ENCODE results near the gene GOLGA6L10.
"Not testable (repeated sequence)": the region's sequence is repeated elsewhere in the genome, so short reads cannot be mapped to it uniquely, and the experiment has no call there.

The GOLGA6L10 gene

DNA sequence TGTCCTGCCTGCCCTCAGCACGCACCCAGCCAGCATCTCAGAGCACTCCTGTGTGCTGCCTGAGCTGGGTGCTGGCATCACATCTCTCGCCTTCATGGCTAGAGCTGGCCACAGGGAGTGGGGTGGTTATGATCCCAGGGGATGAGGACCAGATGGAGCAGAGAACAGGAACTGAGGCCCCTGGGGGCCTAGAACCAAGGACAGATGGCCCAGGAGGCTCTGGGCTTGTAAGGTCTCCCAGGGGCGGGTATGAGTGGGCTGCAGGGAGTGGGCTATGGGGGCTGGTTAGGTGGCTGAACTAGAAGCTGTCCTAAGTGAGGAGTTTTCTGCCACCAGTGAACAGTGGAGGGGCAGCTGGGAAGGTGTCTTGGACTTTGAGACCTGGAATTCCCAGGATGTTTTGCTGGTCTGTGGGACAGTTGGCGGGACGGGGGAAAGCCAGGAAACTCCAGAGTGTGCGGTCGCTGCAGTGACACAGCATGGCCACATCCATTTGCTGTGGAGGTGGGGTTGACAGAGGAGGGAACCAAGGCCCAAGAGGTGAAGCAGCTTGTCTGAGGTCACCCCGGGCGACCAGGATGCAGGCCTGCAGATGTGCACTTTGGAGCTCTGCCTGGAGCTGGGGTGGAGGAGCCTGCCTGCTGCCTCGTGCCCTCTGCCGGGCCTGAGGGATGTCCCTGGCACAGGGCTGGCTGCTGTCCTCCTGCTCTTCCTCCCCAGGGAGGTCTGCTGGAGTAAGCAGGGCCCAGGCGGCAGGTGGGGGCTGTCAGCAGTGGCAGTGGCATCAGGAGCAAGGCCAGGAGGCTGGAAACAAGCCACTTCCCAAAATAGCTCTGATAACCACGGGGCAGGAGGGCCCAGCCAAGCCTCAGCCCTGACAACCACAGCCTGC lies 16.3 kb downstream of the GOLGA6L10 start:
- not testable (repeated sequence) for H3K9ac ChIP-seq (ENCODE audit: low read length in 5 of 5); H3K4me1 ChIP-seq (ENCODE audit: control insufficient read depth in 5 of 5, insufficient read depth in 5 of 5, low read length in 5 of 5); H3K9me3 ChIP-seq (ENCODE audit: control insufficient read depth in 5 of 5, low read length in 5 of 5); H3K27ac ChIP-seq (ENCODE audit: low read depth, low read length); H3K36me3 ChIP-seq (ENCODE audit: control insufficient read depth in 5 of 5, insufficient read depth in 5 of 5, low read length in 5 of 5); H3K27me3 ChIP-seq (ENCODE audit: control insufficient read depth in 5 of 5, insufficient read depth in 4 of 5, low read length in 5 of 5); H3K4me3 ChIP-seq (ENCODE audit: low read depth in 1 of 5, low read length in 5 of 5)

DNA sequence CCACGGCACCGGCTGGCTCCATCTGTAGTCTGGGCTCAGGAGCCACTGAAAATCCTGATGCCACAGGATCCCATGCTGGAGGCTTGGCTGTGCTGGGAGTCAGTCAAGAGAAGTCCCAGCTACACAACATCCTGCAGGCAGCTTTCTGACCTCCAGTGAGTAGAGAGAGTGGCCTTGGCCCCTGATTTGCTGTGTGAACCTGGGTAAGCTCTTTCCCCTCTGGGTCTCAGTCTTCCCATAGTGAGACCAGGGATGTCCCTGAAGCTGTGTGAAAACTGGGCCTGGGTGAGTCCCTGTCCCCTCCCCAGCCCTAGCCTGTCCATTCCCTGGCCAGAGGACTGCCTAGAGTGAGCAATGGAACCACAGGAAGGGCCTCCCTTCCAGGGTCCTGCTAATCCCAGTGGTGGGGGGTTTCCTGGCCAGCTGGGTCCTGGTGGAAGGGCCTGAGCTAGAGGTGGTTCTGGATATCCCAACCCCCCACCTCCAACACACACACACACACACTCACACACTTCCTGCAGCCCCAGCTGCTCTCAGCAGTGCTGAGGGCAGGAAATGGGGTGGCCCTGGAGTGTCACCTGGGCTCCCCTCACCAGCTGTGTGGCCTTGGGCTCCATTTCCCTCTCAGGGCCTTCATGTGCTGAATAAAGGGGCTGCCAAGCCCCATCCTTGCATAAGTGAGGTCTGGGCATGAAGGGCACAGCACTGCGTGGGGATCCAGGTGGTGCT lies 17.5 kb downstream of the GOLGA6L10 start:
- H3K9ac ChIP-seq (ENCODE audit: low read length in 5 of 5); H3K27ac ChIP-seq (ENCODE audit: low read depth, low read length); H3K27me3 ChIP-seq (ENCODE audit: control insufficient read depth in 5 of 5, insufficient read depth in 4 of 5, low read length in 5 of 5); H3K9me3 ChIP-seq (ENCODE audit: control insufficient read depth in 5 of 5, low read length in 5 of 5); H3K4me1 ChIP-seq (ENCODE audit: control insufficient read depth in 5 of 5, insufficient read depth in 5 of 5, low read length in 5 of 5); H3K36me3 ChIP-seq (ENCODE audit: control insufficient read depth in 5 of 5, insufficient read depth in 5 of 5, low read length in 5 of 5); H3K4me3 ChIP-seq (ENCODE audit: low read depth in 1 of 5, low read length in 5 of 5): not testable (repeated sequence)

DNA sequence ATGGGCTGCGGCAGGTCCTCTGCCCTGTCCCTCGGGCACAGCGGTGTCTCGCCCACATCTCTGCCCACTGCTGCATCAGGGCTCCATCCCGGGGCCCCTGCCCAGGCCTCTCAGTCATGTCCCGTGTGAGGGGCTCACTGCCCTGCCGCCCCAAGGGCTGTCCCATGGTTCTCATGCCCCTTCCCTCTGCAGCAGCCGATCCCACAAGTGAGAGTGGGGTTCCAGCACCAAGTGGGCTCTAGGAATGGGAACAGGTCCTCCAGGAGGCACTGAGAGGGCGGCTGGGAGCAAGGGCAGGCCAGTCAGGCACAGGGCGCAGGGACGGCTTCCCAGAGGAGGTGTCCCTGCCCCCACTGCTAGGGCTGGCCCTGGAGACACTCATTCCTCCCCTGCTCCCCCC lies 18.4 kb downstream of the GOLGA6L10 start:
- not testable (repeated sequence) for H3K4me1 ChIP-seq (ENCODE audit: control insufficient read depth in 5 of 5, insufficient read depth in 5 of 5, low read length in 5 of 5); H3K36me3 ChIP-seq (ENCODE audit: control insufficient read depth in 5 of 5, insufficient read depth in 5 of 5, low read length in 5 of 5); H3K27ac ChIP-seq (ENCODE audit: low read depth, low read length); H3K27me3 ChIP-seq (ENCODE audit: control insufficient read depth in 5 of 5, insufficient read depth in 4 of 5, low read length in 5 of 5); H3K4me3 ChIP-seq (ENCODE audit: low read depth in 1 of 5, low read length in 5 of 5); H3K9ac ChIP-seq (ENCODE audit: low read length in 5 of 5); H3K9me3 ChIP-seq (ENCODE audit: control insufficient read depth in 5 of 5, low read length in 5 of 5)

DNA sequence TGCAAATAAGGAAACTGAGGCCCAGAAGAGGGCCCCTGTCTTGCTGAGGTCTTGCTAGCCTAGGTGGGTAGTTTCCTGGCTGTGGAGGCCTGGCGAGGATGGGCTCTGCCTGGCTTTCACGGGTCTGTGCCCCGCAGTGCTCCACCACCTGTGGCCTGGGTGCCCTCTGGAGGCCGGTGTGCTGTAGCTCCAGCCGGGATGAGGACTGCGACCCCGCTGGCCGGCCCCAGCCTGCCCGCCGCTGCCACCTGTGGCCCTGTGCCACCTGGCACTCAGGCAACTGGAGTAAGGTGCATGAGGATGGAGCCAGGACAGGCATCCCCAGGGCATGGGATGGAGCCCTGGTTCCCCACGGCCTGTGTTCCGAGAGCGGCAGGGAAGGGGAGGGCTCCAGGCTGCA lies 20.2 kb downstream of the GOLGA6L10 start:
- not testable (repeated sequence) for H3K9me3 ChIP-seq (ENCODE audit: control insufficient read depth in 5 of 5, low read length in 5 of 5); H3K36me3 ChIP-seq (ENCODE audit: control insufficient read depth in 5 of 5, insufficient read depth in 5 of 5, low read length in 5 of 5); H3K27me3 ChIP-seq (ENCODE audit: control insufficient read depth in 5 of 5, insufficient read depth in 4 of 5, low read length in 5 of 5); H3K4me3 ChIP-seq (ENCODE audit: low read depth in 1 of 5, low read length in 5 of 5); H3K4me1 ChIP-seq (ENCODE audit: control insufficient read depth in 5 of 5, insufficient read depth in 5 of 5, low read length in 5 of 5); H3K9ac ChIP-seq (ENCODE audit: low read length in 5 of 5); H3K27ac ChIP-seq (ENCODE audit: low read depth, low read length)

DNA sequence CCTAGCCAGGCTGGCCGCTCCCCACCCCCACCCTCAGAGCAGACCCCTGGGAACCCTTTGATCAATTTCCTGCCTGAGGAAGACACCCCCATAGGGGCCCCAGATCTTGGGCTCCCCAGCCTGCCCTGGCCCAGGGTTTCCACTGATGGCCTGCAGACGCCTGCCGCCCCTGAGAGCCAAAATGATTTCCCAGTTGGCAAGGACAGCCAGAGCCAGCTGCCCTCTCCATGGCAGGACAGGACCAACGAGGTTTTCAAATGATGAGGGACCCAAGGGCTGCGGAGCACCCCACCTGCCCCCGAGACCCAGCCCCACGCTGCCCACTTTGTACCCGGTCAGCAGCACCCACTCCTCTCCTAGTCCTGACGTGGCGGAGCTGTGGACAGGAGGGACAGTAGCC lies 21.9 kb downstream of the GOLGA6L10 start:
- not testable (repeated sequence) for H3K4me3 ChIP-seq (ENCODE audit: low read depth in 1 of 5, low read length in 5 of 5); H3K27ac ChIP-seq (ENCODE audit: low read depth, low read length); H3K9ac ChIP-seq (ENCODE audit: low read length in 5 of 5); H3K4me1 ChIP-seq (ENCODE audit: control insufficient read depth in 5 of 5, insufficient read depth in 5 of 5, low read length in 5 of 5); H3K9me3 ChIP-seq (ENCODE audit: control insufficient read depth in 5 of 5, low read length in 5 of 5); H3K27me3 ChIP-seq (ENCODE audit: control insufficient read depth in 5 of 5, insufficient read depth in 4 of 5, low read length in 5 of 5); H3K36me3 ChIP-seq (ENCODE audit: control insufficient read depth in 5 of 5, insufficient read depth in 5 of 5, low read length in 5 of 5)

DNA sequence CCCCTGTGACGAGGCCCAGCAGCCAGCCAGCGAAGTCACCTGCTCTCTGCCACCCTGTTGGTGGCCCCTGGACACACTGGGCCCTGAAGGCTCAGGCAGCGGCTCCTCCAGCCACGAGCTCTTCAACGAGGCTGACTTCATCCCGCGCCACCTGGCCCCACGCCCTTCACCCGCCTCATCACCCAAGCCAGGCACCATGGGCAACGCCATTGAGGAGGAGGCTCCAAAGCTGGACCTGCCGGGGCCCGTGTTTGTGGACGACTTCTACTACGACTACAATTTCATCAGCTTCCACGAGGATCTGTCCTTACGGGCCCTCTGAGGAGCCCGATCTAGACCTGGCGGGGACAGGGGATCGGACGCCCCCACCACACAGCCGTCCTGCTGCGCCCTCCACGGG lies 22.4 kb downstream of the GOLGA6L10 start:
- H3K27me3 ChIP-seq (ENCODE audit: control insufficient read depth in 5 of 5, insufficient read depth in 4 of 5, low read length in 5 of 5); H3K27ac ChIP-seq (ENCODE audit: low read depth, low read length); H3K4me1 ChIP-seq (ENCODE audit: control insufficient read depth in 5 of 5, insufficient read depth in 5 of 5, low read length in 5 of 5); H3K9me3 ChIP-seq (ENCODE audit: control insufficient read depth in 5 of 5, low read length in 5 of 5); H3K36me3 ChIP-seq (ENCODE audit: control insufficient read depth in 5 of 5, insufficient read depth in 5 of 5, low read length in 5 of 5); H3K4me3 ChIP-seq (ENCODE audit: low read depth in 1 of 5, low read length in 5 of 5); H3K9ac ChIP-seq (ENCODE audit: low read length in 5 of 5): not testable (repeated sequence)

DNA sequence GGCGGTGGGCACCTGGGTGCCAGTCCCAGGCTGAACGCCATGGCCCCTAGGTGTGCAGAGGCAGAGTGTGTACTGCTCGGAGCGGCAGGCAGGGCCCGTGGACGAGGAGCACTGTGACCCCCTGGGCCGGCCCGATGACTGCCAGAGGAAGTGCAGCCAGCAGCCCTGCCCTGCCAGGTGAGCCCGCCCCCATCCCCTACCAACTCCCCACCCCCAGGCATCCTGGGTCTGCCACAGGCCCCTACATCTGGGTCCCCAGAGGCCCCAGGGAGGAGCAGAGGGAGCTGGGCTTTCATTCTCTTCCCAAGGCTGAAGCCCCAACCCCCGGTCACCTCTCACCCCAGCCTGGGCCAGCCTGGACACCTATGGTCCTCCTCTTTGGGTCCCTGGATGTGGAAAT lies 23.6 kb downstream of the GOLGA6L10 start:
- not testable (repeated sequence) for H3K4me3 ChIP-seq (ENCODE audit: low read depth in 1 of 5, low read length in 5 of 5); H3K9ac ChIP-seq (ENCODE audit: low read length in 5 of 5); H3K9me3 ChIP-seq (ENCODE audit: control insufficient read depth in 5 of 5, low read length in 5 of 5); H3K4me1 ChIP-seq (ENCODE audit: control insufficient read depth in 5 of 5, insufficient read depth in 5 of 5, low read length in 5 of 5); H3K36me3 ChIP-seq (ENCODE audit: control insufficient read depth in 5 of 5, insufficient read depth in 5 of 5, low read length in 5 of 5); H3K27me3 ChIP-seq (ENCODE audit: control insufficient read depth in 5 of 5, insufficient read depth in 4 of 5, low read length in 5 of 5); H3K27ac ChIP-seq (ENCODE audit: low read depth, low read length)

DNA sequence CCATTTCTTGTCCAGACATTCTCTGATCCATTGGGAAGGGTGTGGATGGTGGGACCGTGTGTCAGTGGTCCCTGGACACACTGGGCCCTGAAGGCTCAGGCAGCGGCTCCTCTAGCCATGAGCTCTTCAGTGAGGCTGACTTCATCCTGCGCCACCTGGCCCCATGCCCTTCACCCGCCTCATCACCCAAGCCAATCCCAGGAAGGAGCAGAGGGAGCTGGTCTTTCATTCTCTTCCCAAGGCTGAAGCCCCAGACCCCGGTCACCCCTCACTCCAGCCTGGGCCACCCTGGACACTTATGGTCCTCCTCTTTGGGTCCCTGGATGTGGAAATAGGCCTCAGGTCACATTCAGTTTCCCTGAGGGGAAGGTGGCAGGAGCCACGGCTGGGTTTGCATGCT lies 24.4 kb downstream of the GOLGA6L10 start:
- not testable (repeated sequence) for H3K9me3 ChIP-seq (ENCODE audit: control insufficient read depth in 5 of 5, low read length in 5 of 5); H3K36me3 ChIP-seq (ENCODE audit: control insufficient read depth in 5 of 5, insufficient read depth in 5 of 5, low read length in 5 of 5); H3K27ac ChIP-seq (ENCODE audit: low read depth, low read length); H3K9ac ChIP-seq (ENCODE audit: low read length in 5 of 5); H3K4me1 ChIP-seq (ENCODE audit: control insufficient read depth in 5 of 5, insufficient read depth in 5 of 5, low read length in 5 of 5); H3K4me3 ChIP-seq (ENCODE audit: low read depth in 1 of 5, low read length in 5 of 5); H3K27me3 ChIP-seq (ENCODE audit: control insufficient read depth in 5 of 5, insufficient read depth in 4 of 5, low read length in 5 of 5)

DNA sequence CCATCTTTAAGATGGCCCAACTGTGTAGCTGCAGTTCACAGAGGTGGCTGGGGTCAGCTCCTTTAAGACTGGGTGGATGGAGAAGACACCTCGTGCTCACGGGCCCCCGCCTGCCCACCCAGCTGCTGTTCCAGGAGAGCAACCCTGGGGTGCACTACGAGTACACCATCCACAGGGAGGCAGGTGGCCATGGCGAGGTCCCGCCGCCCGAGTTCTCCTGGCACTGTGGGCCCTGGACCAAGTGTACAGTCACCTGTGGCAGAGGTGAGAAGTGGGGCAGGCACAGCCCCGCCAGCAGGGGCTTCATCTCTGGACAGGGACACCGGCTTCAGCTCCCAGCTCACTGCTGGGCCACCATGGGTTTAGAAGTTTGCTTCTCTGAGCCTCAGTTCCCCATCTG lies 26.8 kb downstream of the GOLGA6L10 start:
- H3K36me3 ChIP-seq (ENCODE audit: control insufficient read depth in 5 of 5, insufficient read depth in 5 of 5, low read length in 5 of 5); H3K9me3 ChIP-seq (ENCODE audit: control insufficient read depth in 5 of 5, low read length in 5 of 5); H3K9ac ChIP-seq (ENCODE audit: low read length in 5 of 5); H3K27me3 ChIP-seq (ENCODE audit: control insufficient read depth in 5 of 5, insufficient read depth in 4 of 5, low read length in 5 of 5); H3K27ac ChIP-seq (ENCODE audit: low read depth, low read length); H3K4me1 ChIP-seq (ENCODE audit: control insufficient read depth in 5 of 5, insufficient read depth in 5 of 5, low read length in 5 of 5); H3K4me3 ChIP-seq (ENCODE audit: low read depth in 1 of 5, low read length in 5 of 5): not testable (repeated sequence)

DNA sequence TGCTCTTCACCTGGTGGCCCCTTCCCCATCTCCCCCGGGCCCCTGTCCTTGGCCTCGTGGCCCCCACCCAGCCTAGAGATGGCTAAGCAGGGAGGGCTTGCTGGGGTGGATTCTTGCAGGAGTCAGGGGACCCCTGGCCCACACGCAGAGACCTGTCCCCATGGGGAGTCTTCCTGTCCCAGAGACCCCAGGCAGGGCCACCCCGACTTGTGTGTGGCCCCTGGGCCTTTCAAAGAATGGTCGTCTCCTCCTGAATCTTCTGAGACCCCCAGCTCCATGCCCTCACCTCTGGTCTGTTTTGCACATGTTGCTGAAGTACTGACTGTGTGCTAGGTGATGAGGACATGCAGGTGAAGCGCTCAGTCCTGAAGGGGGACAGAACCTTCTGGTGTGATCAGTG lies 28.4 kb downstream of the GOLGA6L10 start:
- not testable (repeated sequence) for H3K27ac ChIP-seq (ENCODE audit: low read depth, low read length); H3K9ac ChIP-seq (ENCODE audit: low read length in 5 of 5); H3K4me3 ChIP-seq (ENCODE audit: low read depth in 1 of 5, low read length in 5 of 5); H3K36me3 ChIP-seq (ENCODE audit: control insufficient read depth in 5 of 5, insufficient read depth in 5 of 5, low read length in 5 of 5); H3K4me1 ChIP-seq (ENCODE audit: control insufficient read depth in 5 of 5, insufficient read depth in 5 of 5, low read length in 5 of 5); H3K9me3 ChIP-seq (ENCODE audit: control insufficient read depth in 5 of 5, low read length in 5 of 5); H3K27me3 ChIP-seq (ENCODE audit: control insufficient read depth in 5 of 5, insufficient read depth in 4 of 5, low read length in 5 of 5)

All from subcutaneous abdominal adipose tissue (tissue), 5 donors.